OCI-LY3 (cell line): Measurements from ENCODE around the gene OTUD3.

Experiments
- CTCF ChIP-seq: fragments of 200-600, 300-600 bp; sonication (generic); IDR thresholded peaks from 2 replicates; pipeline ENCODE4 v1.5.1; 2014; ENCODE audit warnings: antibody characterized with exemption, low read length, low read depth
- EZH2phosphoT487 ChIP-seq: fragments of 200-600 bp; shearing (Covaris generic); IDR thresholded peaks from 2 replicates; pipeline ENCODE4 v1.6.1; 2018; ENCODE audit warnings: antibody characterized with exemption, mixed run types, low read depth

- TF ChIP-seq EZH2phosphoT487, result no peak
- TF ChIP-seq CTCF, result no peak
These were observed 27.8 kb downstream of the OTUD3 start for GRCh38 chr1:19909971-19910370.
